CD1c-positive myeloid dendritic cell (primary cell): ENCODE data around the gene PTRH1.

Source experiments
- DNase-seq: peaks from one replicate; pipeline ENCODE4 v3.0.0-alpha.2; 2016; ENCODE audit errors: extremely low spot score

The PTRH1 gene

DNA sequence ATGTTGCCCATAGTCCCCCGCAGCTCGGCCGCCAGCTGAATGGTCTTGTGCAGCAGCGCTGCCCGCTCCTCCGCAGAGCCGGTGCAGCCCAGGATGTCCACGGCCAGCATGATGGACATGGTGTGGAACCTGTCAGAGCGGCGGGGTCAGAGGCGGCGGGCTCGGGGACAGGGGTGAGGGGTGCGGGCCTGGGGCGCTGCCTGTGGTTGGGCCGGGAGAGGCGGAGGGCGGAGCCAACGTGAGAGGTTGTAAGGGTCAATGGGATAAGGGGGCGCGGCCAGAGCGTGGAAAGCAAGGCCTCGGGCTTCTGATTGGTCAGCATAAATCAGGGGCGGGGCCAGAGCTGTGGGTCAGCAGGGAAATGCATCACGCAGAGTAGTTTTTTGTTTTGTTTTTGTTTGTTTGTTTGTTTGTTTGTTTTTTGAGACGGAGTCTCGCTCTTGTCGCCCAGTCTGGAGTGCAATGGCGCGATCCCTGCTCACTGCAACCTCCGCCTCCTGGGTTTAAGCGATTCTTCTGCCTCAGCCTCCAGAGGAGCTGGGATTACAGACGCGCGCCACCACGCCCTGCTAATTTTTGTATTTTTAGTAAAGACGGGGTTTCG, 26.5 kb upstream of the PTRH1 start:
- DNase-seq: no peak

GRCh38 chr9:127739614-127740330, 24.3 kb upstream of the PTRH1 start:
- peak; percentile 10 for DNase-seq

- no peak for DNase-seq
Observed at GRCh38 chr9:127738666-127739065, 23.2 kb upstream of the PTRH1 start.

DNA sequence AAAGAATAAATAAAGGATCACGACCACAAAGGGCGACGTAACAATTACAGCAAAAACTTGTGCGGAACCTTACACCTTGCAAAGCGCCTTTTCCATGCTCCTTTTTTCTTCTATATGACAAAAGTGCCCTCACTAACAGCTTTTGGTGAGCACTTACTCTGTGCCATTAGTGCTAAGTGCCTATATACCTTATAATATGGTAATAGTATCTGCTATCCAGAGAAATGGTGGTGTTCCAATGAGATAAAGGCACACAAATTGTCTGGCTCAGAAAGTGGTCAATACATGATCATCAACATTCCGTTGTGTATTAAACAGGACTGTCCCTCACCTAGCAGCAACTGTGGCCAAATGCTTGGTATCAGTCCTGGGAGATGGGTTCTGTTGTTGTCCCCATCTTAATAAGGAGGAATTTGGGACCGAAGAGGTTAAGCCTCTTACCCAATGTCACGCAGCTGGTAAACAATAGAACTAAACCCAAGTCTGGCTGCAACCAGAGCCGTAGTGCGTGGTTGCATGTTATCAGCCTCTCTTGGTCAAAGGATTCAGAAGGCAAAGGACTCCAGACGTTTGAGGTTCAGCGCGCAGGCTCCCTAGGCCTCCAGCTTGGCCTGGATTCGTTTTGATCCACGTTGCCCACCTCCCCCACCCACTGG, 20.2 kb upstream of the PTRH1 start:
- no peak for DNase-seq

DNA sequence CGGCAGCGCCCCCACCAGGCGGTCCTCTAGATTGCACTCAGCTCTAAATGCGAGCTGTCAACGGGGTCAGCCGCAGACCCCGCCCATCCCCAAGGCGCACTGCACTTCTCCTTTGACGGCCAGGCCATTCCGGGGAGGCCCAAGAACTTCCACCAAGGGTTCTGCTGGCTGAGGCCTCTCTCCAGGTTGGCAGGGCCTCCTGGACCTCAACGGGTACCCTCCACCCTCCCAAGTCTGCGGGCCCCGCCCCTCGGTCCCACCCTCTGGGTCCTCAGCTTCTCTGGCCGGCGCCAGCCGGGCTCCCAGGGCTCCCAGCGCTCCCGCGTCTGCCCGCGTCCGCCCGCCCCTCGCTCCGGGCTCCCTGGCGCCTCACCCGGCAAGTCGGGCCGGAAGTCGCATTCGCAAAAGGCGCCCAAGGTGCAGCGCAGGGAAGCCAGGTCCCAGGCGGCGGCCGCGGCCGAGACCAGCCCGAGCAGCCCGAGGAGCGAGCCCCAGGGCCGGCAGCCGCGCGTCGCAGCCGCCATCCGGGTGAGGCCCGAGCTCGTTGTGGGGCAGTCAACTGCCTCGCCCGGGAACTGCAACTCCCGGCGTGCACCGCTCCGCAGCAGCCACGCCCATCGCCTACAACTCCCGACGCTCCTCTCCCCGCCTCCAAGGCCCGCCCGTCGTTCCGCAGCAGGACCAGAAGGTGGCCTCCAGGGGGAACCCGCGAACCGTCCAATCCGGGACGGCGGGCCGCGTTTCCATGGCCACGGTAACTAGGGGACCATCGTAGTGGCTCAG, 19.5 kb upstream of the PTRH1 start, which contains the start of gene TOR2A:
TOR2A (minus strand) TSS at position 548 of the 783 bp plus-strand sequence; CDS start at position 524, 24 bp downstream.
- peak; percentile 99 for DNase-seq

DNA sequence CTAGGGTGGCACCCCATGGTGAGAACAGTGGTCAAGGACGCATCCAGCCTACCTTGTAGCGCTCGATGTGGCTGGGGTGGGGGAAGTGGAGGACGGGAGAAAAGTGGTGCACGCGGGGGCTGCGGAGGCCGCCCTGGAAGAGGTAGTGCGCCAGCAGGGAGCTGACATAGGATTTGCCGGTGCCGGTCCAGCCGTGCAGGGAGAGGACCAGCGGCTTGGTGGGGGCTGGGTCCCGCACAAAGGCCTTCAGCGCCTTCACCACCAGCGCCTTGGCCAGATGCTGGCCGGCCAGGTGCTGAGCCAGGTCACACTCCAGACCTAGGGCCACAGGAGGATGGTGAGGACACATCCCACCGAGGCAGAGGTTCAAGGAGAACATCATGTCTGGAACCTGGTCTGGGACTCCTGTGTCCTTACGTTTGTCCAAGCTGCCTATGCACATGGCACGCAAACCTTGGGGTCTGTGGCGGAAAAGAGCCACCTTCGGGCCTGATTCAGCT, 18.8 kb upstream of the PTRH1 start:
- DNase-seq: no peak

DNA sequence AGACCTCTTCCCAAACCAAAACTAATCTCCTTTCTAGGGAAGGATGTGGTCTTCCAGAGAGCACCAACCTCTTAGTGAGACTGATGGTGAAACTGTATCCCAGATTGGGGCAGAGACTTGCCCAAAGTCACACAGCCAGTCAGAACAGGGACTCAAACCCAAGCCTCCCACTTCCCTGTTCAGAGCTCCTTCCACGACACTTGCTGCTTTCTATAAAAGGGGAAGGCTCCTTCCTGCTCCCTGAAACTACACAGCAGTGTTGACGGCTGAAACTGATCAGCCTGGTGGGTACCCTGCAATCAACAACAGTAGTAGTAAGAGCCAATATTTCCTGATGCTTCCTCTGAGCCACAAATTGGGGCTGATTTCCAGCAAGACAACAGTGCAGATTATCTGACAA, 18.2 kb upstream of the PTRH1 start:
- peak; percentile 61 for DNase-seq

DNA sequence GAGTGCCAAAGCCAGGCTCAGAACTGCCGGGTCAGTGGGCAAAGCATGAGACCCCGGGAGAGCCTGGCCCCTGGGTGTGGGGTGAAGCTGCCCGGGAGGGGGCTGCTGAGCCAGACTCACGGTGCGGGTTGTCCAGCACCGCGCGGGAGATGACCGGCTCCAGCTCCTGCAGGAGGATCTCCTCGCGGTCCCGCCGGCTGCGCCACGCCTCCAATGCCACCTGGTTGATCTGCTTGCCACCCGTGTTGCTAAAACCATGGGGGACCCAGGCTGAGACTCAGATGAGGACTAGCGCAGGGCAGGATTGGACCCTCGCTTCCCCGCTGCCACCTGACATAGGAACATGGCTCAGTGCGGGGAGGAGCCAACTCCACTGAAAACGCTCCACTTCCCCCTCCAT, 17.0 kb upstream of the PTRH1 start:
- no peak for DNase-seq

DNA sequence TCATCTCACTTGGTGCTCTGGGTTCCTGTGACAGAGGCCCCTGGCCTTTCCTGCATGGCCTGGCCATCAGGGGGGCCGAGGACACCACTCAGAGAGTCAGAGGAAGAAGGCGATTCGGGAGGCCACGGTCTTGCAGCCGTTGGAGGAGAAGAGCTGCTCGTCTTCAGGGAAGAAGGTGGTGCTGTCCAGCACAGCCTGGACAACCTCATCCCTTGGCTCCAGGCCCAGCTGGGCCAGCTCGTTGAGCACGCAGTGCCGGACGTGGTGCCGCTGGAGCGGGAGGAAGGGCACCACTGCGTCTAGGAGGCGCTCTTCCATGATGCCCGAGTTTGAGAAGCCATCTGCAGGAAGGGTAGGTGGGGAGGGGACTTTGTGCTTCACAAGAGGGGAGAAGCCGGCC, 16.5 kb upstream of the PTRH1 start:
- DNase-seq: no peak

- DNase-seq: no peak
Observed at GRCh38 chr9:127730799-127731410, 15.4 kb upstream of the PTRH1 start.

- no peak for DNase-seq
Observed at GRCh38 chr9:127730262-127730661, 14.8 kb upstream of the PTRH1 start.

- DNase-seq: no peak
Observed at GRCh38 chr9:127729522-127730256, 14.2 kb upstream of the PTRH1 start.

- no peak for DNase-seq
Observed at GRCh38 chr9:127728808-127729207, 13.3 kb upstream of the PTRH1 start.

DNA sequence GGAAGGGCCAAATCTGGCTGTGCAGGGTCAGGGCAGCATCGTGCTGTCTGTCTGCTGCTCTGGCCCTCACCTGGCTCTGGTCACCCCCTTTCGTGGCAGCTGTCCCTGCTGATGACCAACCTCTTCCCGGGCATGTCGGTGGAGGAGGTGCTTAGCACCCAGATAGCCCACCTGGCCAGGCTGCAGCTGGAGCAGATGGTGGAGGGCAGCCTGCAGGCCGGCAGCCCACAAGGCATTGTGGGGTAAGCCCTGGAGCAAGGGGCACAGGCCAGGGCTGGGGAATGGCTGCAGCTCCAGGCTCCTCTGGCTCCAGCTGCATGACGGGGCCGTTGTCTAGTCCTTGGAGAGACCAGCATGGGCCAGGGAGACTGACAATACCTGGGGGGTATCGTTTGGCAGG, 11.4 kb upstream of the PTRH1 start:
- no peak for DNase-seq

- DNase-seq: no peak
Observed at GRCh38 chr9:127724012-127724411, 8.5 kb upstream of the PTRH1 start.

DNA sequence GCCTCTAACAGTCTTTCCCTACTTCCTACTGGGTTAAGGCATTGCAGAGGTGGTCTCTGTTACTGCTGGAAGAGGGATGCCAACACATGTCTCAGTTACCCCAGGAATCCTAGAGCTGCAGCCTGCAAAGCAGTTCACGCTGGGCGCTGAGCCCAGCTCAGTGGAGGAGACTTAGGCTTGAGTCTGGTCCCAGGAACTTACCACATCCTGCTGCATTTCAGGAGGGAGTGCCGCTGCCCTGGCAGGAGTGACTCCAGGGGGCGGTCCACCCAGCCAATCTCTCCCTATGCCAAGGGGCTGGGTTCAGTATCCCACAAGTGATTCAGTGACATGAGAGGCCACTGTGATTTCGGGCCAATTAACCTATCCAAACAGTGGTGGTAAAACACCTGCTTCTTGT, 8.0 kb upstream of the PTRH1 start:
- DNase-seq: no peak

DNA sequence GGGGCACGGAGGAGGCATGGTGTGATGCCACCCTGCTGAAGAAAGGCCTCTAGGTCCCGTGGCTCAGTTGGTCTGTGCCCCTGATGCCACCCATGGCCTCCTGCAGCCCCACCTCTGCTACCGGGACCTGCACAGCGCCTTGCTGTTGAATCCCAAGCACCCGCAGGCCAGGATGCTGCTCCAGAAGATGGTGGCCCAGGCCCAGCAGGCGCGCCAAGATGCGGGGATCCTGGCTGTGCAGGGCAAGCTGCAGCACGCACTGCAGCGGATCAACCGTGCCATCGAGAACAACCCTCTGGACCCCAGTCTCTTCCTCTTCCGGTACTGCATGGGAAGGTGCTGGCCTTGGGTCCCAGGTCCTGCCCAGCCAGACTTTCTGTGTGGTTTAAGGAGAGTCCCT, 7.5 kb upstream of the PTRH1 start:
- no peak for DNase-seq

DNA sequence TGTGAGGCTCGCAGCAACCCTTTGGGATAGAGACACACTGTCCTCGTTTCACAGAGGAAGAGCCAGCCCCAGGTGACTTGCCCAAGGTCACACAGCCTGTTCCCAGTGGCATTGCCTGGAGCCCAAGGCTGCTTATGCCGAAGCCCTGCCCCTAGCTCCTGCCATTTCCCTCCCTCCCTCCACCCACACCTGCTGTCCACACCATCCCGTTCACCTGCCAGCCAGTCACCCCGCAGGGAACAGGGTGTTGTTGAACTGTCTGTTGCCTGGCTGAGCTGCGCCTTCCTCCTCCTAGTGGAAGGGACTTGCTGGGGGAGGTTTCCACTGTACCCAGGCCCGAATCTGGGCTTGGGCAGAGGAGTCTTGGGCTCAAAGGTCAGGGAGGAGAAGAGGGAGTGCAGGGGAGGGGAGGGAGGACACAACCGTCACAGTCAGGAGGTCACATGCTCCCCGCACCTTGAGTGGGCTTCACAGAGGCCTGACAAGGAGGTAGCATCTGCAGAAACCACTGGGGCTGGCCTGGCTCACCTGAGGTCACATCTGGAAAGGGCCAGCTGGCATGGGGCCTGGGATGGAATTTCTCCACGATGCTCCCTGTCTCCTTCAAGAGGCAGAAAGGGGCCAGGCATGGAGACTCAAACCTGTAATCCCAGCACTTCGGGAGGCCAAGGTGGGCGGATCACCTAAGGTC, 6.7 kb upstream of the PTRH1 start:
- DNase-seq: no peak

DNA sequence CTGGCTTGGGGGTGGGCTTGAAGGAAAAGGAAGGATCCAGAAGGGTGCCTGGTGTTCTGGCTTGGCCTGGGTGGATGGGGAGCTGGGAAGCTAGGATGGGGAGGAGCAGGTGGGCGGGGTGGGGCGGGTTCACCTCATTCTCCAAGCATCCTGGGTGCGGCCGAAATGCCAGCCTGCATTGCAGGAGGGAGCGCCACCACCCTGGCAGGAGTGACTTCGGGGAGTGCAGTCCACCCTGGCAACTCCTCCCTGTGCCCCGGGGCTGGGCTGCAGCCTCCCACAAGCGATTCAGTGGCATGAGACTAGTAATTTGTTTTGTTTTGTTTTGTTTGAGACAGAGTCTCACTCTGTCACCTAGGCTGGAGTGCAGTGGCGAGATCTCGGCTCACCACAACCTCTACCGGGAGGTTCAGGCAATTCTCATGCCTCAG, 5.9 kb upstream of the PTRH1 start:
- no peak for DNase-seq

GRCh38 chr9:127720865-127721227, 5.4 kb upstream of the PTRH1 start:
- DNase-seq: no peak
